Fibroblast of lung (primary cell): ENCODE measurements around the gene IQCB1. TPM values are rescaled to one million over a fixed set of nuclear protein-coding genes. Genes with fewer than 3 reads are reported as not detected.

Source experiments
- DNase-seq, 2 donors: peaks; one replicate each; pipeline versions ENCODE4 v3.0.0 to v3.0.0-alpha.2; 2010; ENCODE audit warnings: low read depth in 2 of 2
- H2AFZ ChIP-seq: 2 replicates; pipeline ENCODE4 v1.5.1; 2012; ENCODE audit warnings: low read length, control low read depth, inconsistent platforms
- H3K27ac ChIP-seq: 2 replicates; pipeline ENCODE4 v1.5.1; 2011; ENCODE audit warnings: low read length, control low read depth; ENCODE audit not compliant: insufficient read depth
- H3K27me3 ChIP-seq: 2 replicates; pipeline ENCODE4 v1.5.1; 2011; ENCODE audit warnings: mild to moderate bottlenecking, low read length; ENCODE audit not compliant: control insufficient read depth, insufficient read depth
- H3K36me3 ChIP-seq: 2 replicates; pipeline ENCODE4 v1.5.1; 2011; ENCODE audit warnings: low read length; ENCODE audit not compliant: control insufficient read depth, insufficient read depth
- H3K4me1 ChIP-seq: 2 replicates; pipeline ENCODE4 v1.5.1; 2011; ENCODE audit warnings: low read length; ENCODE audit not compliant: control insufficient read depth, insufficient read depth; ENCODE audit errors: extremely low read depth
- H3K4me2 ChIP-seq: 2 replicates; pipeline ENCODE4 v1.5.1; 2011; ENCODE audit warnings: low read length, control low read depth; ENCODE audit not compliant: insufficient read depth; ENCODE audit errors: extremely low read depth
- H3K4me3 ChIP-seq, 4 experiments: fragments of 200-600 bp in 1 of 4; sonication (generic) in 1 of 4; replicated peaks in 1 of 4; 2 replicates each; pipeline ENCODE4 v1.5.1; 2011 to 2016; ENCODE audit warnings: low read length in 4 of 4, low read depth in 3 of 4, mild to moderate bottlenecking in 3 of 4, control low read depth in 2 of 4, inconsistent platforms in 1 of 4, mixed read lengths in 1 of 4; ENCODE audit not compliant: insufficient read depth in 1 of 4; ENCODE audit errors: control extremely low read depth in 1 of 4
- H3K79me2 ChIP-seq: 2 replicates; pipeline ENCODE4 v1.5.1; 2012; ENCODE audit warnings: mild to moderate bottlenecking, low read length, inconsistent platforms; ENCODE audit not compliant: control insufficient read depth, insufficient read depth
- H3K9ac ChIP-seq: 2 replicates; pipeline ENCODE4 v1.5.1; 2011; ENCODE audit warnings: mild to moderate bottlenecking, low read length, control low read depth; ENCODE audit not compliant: insufficient read depth
- H3K9me3 ChIP-seq: 2 replicates; pipeline ENCODE4 v1.5.1; 2012; ENCODE audit warnings: low read depth, low read length; ENCODE audit not compliant: control insufficient read depth, insufficient read depth
- H4K20me1 ChIP-seq: 2 replicates; pipeline ENCODE4 v1.5.1; 2011; ENCODE audit warnings: low read length; ENCODE audit not compliant: control insufficient read depth, insufficient read depth; ENCODE audit errors: extremely low read depth
- CTCF ChIP-seq, 2 donors: IDR thresholded peaks in 1 of 2; conservative IDR thresholded peaks in 1 of 2; 1 replicate in 1 of 2; 2 replicates in 1 of 2; pipeline ENCODE4 v1.5.1; 2011 to 2012; ENCODE audit warnings: low read length in 2 of 2, control low read depth in 1 of 2, inconsistent platforms in 1 of 2, low read depth in 1 of 2, mild to moderate bottlenecking in 1 of 2
- EZH2 ChIP-seq: IDR thresholded peaks from 2 replicates; pipeline ENCODE4 v1.5.1; 2012; ENCODE audit warnings: low read length, control low read depth, mild to moderate bottlenecking; ENCODE audit errors: missing control alignments
- polyA plus RNA-seq, 2 donors: library from polyadenylated mRNA; depleted of rRNA in 1 of 2; stranded (reverse) in 1 of 2; unstranded in 1 of 2; fragments of >200 nt; gene quantifications; 2 replicates each; pipeline ENCODE4 v1.2.1, GENCODE V29; 2011 to 2012; ENCODE audit warnings: missing spikeins in 1 of 2
- total RNA-seq: library from RNA; depleted of rRNA; stranded (reverse); fragments of >200 nt; gene quantifications from 2 replicates; pipeline ENCODE4 v1.2.1, GENCODE V29; 2014

IQCB1 gene
- total and polyA plus RNA-seq, 2 donors (not counting 1 experiment from before 2014, with no cell fraction given): 9.2 to 19.3 TPM

- Histone ChIP-seq H3K4me3 (no peak overlapping the region), H4K20me1 (no peaks in the 10 kb centered on the region), H2AFZ (no peak overlapping the region), H3K27ac (peak overlapping the region; percentile 29), H3K9me3 (no peaks in the 10 kb centered on the region), H3K4me2 (no peak overlapping the region), H3K36me3 (no peaks in the 10 kb centered on the region), H3K27me3 (no peaks in the 10 kb centered on the region), H3K79me2 (peaks cover 47% of the 10 kb centered on the region), H3K4me1 (no peaks in the 10 kb centered on the region), H3K9ac (no peak overlapping the region)
- TF ChIP-seq CTCF (conservative IDR thresholded peaks at IDR 0.05 in 1 of 2, IDR thresholded peaks at IDR 0.05 in 1 of 2; ENCODE audit: low read depth in 1 of 2, low read length in 2 of 2) (no peak), EZH2 (no peak)
- peak; percentile 23 to 47 for DNase-seq
Measured at GRCh38 chr3:121735047-121735696, 99.7 kb downstream of the IQCB1 start.

DNA sequence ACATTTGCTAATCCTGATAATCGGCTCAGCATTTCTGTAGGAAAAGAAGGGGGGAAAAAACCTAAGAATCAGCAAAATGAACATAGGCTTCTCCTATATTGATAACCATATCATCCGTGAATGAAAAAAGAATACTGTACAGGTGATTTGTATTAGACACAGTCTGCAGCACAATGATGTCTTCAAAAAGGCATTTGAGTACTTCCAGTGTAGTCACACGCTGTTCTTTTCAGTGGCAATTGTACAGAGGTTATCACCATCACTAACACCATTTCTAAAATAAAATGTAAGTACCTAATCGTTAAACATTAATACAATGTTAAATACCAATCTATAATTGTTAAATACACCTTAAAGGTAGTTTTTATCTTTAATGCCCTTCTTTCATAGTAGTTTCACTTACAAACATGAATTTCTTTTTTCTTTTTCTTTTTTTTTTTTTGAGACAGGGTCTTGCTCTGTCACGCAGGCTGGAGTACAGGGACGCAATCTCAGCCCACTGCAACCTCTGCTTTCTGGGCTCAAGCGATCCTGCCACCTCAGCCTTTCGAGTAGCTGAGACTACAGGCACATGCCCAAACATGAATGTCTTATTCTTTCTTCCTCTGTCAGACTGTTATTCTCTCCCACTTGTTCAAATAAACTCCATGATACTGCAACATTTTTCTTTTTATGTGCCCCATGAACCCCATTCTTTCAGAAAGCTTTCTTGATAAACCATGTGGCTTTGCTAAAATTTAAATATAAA is 103.7 kb downstream of the IQCB1 start:
- H4K20me1 ChIP-seq: no peaks in the 10 kb centered on the region
- no peaks in the 10 kb centered on the region for H3K4me1 ChIP-seq
- H3K9ac ChIP-seq: no peak overlapping the region
- peaks cover 25% of the 10 kb centered on the region for H3K79me2 ChIP-seq
- no peaks in the 10 kb centered on the region for H3K9me3 ChIP-seq
- H3K4me2 ChIP-seq: no peak overlapping the region
- H3K36me3 ChIP-seq: peaks cover 6% of the 10 kb centered on the region
- H2AFZ ChIP-seq: no peak overlapping the region
- H3K27me3 ChIP-seq: no peaks in the 10 kb centered on the region
- H3K27ac ChIP-seq: no peak overlapping the region
- DNase-seq: peak in 1 of 2 donors; percentile 56
- no peak overlapping the region for H3K4me3 ChIP-seq
- TF ChIP-seq CTCF (conservative IDR thresholded peaks at IDR 0.05 in 1 of 2, IDR thresholded peaks at IDR 0.05 in 1 of 2; ENCODE audit: low read depth in 1 of 2, low read length in 2 of 2) (no peak), EZH2 (no peak)

DNA sequence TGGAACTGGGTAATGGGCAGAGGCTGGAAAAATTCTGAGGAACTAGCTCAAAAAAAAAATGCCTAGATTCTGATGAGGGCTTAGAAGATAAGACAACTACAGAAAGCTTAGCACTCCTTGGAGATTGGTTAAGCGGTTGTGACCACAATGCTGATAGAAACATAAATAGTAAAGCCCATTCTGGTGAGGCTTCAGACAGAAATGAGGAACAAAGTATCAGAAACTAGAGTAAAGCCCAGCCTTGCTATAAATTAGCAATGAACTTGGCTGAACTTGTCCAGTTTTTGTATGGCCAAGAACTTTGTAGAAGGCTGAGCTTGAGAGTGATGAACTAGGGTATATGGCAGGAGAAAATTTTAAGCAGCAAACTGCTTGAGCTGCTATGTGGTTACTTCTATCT is 110.7 kb downstream of the IQCB1 start:
- Histone ChIP-seq H3K27me3 (no peaks in the 10 kb centered on the region), H3K4me2 (no peak overlapping the region), H3K4me3 (no peak overlapping the region), H3K79me2 (no peaks in the 10 kb centered on the region), H3K27ac (no peak overlapping the region), H3K9me3 (no peaks in the 10 kb centered on the region), H2AFZ (no peak overlapping the region), H4K20me1 (no peaks in the 10 kb centered on the region), H3K9ac (no peak overlapping the region), H3K36me3 (peaks cover 7% of the 10 kb centered on the region), H3K4me1 (no peaks in the 10 kb centered on the region)
- DNase-seq: no peak
- no peak for TF ChIP-seq EZH2
- no peak for TF ChIP-seq CTCF (conservative IDR thresholded peaks at IDR 0.05 in 1 of 2, IDR thresholded peaks at IDR 0.05 in 1 of 2; ENCODE audit: low read depth in 1 of 2, low read length in 2 of 2)
